Body of pancreas (tissue), 4 donors: ENCODE data around the gene EFR3B.

ENCODE experiments used
- CTCF ChIP-seq, 7 experiments: fragments of 450-650 bp in 4 of 7; fragments of 200-600 bp in 3 of 7; sonication (generic) in 3 of 7; IDR thresholded peaks; one replicate each; pipeline ENCODE4 v1.5.1; 2016 to 2019; ENCODE audit warnings: antibody characterized with exemption in 7 of 7
- POLR2A ChIP-seq, 3 donors: fragments of 450-650 bp; IDR thresholded peaks; one replicate each; pipeline ENCODE4 v1.6.1; 2016; ENCODE audit warnings: antibody characterized with exemption in 3 of 3, mild to moderate bottlenecking in 2 of 3

- TF ChIP-seq CTCF (IDR thresholded peaks at IDR 0.05) (no peak), POLR2A (IDR thresholded peaks at IDR 0.05) (no peak)
These were observed 129.0 kb downstream of the EFR3B start for GRCh38 chr2:25170888-25171287.
